Keratinocyte (primary cell): ENCODE data around the gene ZNF584. TPM values are rescaled to one million over a fixed set of nuclear protein-coding genes. Genes with fewer than 3 reads are reported as not detected.

ENCODE experiments used
- DNase-seq: peaks from one replicate; pipeline ENCODE4 v3.0.0-alpha.2; 2011; ENCODE audit warnings: low read depth, missing footprints, low spot score
- FAIRE-seq: peaks from 2 replicates; lab custom pipeline; 2011; peaks lifted over from hg19 to GRCh38; lab: Jason Lieb, UNC
- H2AFZ ChIP-seq: 2 replicates; pipeline ENCODE4 v1.6.0; 2012; ENCODE audit warnings: low read length, control low read depth, inconsistent platforms; ENCODE audit not compliant: control insufficient read depth
- H3K27ac ChIP-seq: 2 replicates; pipeline ENCODE4 v1.5.1; 2011; ENCODE audit warnings: low read length; ENCODE audit not compliant: control insufficient read depth, insufficient read depth
- H3K27me3 ChIP-seq: 3 replicates; pipeline ENCODE4 v1.6.0; 2011; ENCODE audit warnings: low read length; ENCODE audit not compliant: control insufficient read depth, insufficient read depth; ENCODE audit errors: extremely low read depth
- H3K36me3 ChIP-seq, 2 experiments: 2 replicates in 1 of 2; 3 replicates in 1 of 2; pipeline ENCODE4 v1.5.1; 2011; ENCODE audit warnings: low read length in 2 of 2, mild to moderate bottlenecking in 1 of 2; ENCODE audit not compliant: control insufficient read depth in 2 of 2, insufficient read depth in 2 of 2; ENCODE audit errors: extremely low read depth in 1 of 2
- H3K4me1 ChIP-seq: 3 replicates; pipeline ENCODE4 v1.5.1; 2011; ENCODE audit warnings: low read length; ENCODE audit not compliant: control insufficient read depth, insufficient read depth; ENCODE audit errors: extremely low read depth
- H3K4me2 ChIP-seq: 3 replicates; pipeline ENCODE4 v1.6.0; 2011; ENCODE audit warnings: low read depth, low read length; ENCODE audit not compliant: control insufficient read depth, insufficient read depth; ENCODE audit errors: extremely low read depth
- H3K4me3 ChIP-seq, 3 experiments: fragments of 200-600 bp in 1 of 3; sonication (generic) in 1 of 3; 2 replicates in 2 of 3; 3 replicates in 1 of 3; pipeline ENCODE4 v1.5.1; 2011 to 2016; ENCODE audit warnings: low read length in 3 of 3, mild to moderate bottlenecking in 3 of 3, control low read depth in 2 of 3, inconsistent platforms in 1 of 3, low read depth in 1 of 3, mixed read lengths in 1 of 3, mixed run types in 1 of 3, moderate library complexity in 1 of 3; ENCODE audit not compliant: control insufficient read depth in 2 of 3, insufficient read depth in 2 of 3; ENCODE audit errors: extremely low read depth in 1 of 3
- H3K79me2 ChIP-seq: 2 replicates; pipeline ENCODE4 v1.6.0; 2012; ENCODE audit warnings: low read length; ENCODE audit not compliant: control insufficient read depth, insufficient read depth
- H3K9ac ChIP-seq: 3 replicates; pipeline ENCODE4 v1.6.0; 2011; ENCODE audit warnings: low read length; ENCODE audit not compliant: control insufficient read depth, insufficient read depth; ENCODE audit errors: extremely low read depth
- H3K9me1 ChIP-seq: 3 replicates; pipeline ENCODE4 v1.6.0; 2011; ENCODE audit warnings: low read length; ENCODE audit not compliant: control insufficient read depth, insufficient read depth; ENCODE audit errors: extremely low read depth
- H3K9me3 ChIP-seq: 2 replicates; pipeline ENCODE4 v1.5.1; 2012; ENCODE audit warnings: low read depth, low read length; ENCODE audit not compliant: control insufficient read depth
- H4K20me1 ChIP-seq: 3 replicates; pipeline ENCODE4 v1.6.0; 2011; ENCODE audit warnings: low read length; ENCODE audit not compliant: control insufficient read depth, insufficient read depth; ENCODE audit errors: extremely low read depth
- EZH2 ChIP-seq: IDR thresholded peaks from one replicate; pipeline ENCODE4 v1.6.1; 2012; ENCODE audit warnings: inconsistent platforms, mild to moderate bottlenecking, low read length, moderate library complexity
- dilution Hi-C: fragments of 300-500 bp; cut with MboI; formaldehyde crosslinking; loops from one replicate; pipeline ENCODE4 v1.7.0; 2020; ENCODE audit warnings: low sequenced_read_pairs; ENCODE audit not compliant: extremely low pct_ligation_motif_present
- polyA plus RNA-seq, 5 experiments: library from polyadenylated mRNA; depleted of rRNA in 3 of 5; stranded (reverse) in 3 of 5; stranded (forward) in 1 of 5; unstranded in 1 of 5; fragments of >200 nt; gene quantifications; 1 replicate in 1 of 5; 2 replicates in 3 of 5; 3 replicates in 1 of 5; pipeline versions ENCODE4 v1.2.1 to v1.2.3, GENCODE V29; 2011 to 2012; ENCODE audit warnings: missing spikeins in 2 of 5, low read depth in 1 of 5, low replicate concordance in 1 of 5
- TF ChIP-seq, protein P1 (sequence below), 3 experiments: IDR thresholded peaks in 1 of 3; conservative IDR thresholded peaks in 1 of 3; optimal IDR thresholded peaks in 1 of 3; 2 replicates in 2 of 3; 3 replicates in 1 of 3; pipeline versions ENCODE3 to v1.5.1; 2011; ENCODE audit warnings: low read length in 3 of 3, mild to moderate bottlenecking in 3 of 3, moderate library complexity in 2 of 3, control low read depth in 1 of 3, inconsistent platforms in 1 of 3; ENCODE audit not compliant: insufficient read depth in 2 of 3; ENCODE audit errors: extremely low read depth in 1 of 3

ZNF584 gene
- polyA plus RNA-seq, 1 donor (not counting 4 experiments of a cell fraction or from before 2014, with no cell fraction given) = 12.2 TPM

DNA sequence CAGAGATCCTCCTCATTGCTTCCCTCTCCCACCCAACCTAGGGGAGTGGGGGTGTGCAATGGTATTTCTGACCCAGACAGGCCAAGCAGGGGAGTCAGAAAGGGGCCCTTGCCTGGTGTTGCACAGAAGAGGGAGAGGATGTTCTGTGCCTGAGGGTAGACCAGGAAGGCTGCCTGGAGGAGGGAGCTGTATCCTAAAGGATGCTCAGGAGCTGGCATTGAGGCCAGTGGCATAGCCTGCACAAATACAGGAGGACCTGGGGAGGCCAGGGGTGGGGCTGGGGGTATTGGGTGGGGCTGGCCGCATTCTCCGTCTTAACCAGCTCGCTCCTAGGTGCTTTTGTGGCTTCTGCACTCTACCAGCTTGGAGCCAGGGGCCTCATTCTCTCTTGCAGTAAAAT, 8.5 kb upstream of the ZNF584 start:
- Histone ChIP-seq H3K36me3 (peaks cover 0 to 3% of the 10 kb centered on the region in 2 experiments), H3K79me2 (peaks cover 5% of the 10 kb centered on the region), H2AFZ (no peak overlapping the region), H3K9me1 (no peaks in the 10 kb centered on the region), H3K27ac (no peak overlapping the region), H4K20me1 (peaks cover 6% of the 10 kb centered on the region), H3K4me3 (no peak overlapping the region), H3K4me1 (peaks cover 21% of the 10 kb centered on the region), H3K4me2 (no peak overlapping the region), H3K27me3 (no peaks in the 10 kb centered on the region), H3K9ac (no peak overlapping the region), H3K9me3 (no peaks in the 10 kb centered on the region)
- no peak for DNase-seq
- no peak for FAIRE-seq
- no peak for TF ChIP-seq EZH2
- TF ChIP-seq, protein P1, sequence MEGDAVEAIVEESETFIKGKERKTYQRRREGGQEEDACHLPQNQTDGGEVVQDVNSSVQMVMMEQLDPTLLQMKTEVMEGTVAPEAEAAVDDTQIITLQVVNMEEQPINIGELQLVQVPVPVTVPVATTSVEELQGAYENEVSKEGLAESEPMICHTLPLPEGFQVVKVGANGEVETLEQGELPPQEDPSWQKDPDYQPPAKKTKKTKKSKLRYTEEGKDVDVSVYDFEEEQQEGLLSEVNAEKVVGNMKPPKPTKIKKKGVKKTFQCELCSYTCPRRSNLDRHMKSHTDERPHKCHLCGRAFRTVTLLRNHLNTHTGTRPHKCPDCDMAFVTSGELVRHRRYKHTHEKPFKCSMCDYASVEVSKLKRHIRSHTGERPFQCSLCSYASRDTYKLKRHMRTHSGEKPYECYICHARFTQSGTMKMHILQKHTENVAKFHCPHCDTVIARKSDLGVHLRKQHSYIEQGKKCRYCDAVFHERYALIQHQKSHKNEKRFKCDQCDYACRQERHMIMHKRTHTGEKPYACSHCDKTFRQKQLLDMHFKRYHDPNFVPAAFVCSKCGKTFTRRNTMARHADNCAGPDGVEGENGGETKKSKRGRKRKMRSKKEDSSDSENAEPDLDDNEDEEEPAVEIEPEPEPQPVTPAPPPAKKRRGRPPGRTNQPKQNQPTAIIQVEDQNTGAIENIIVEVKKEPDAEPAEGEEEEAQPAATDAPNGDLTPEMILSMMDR (optimal IDR thresholded peaks at IDR 0.05 in 1 of 3, IDR thresholded peaks at IDR 0.05 in 1 of 3, conservative IDR thresholded peaks at IDR 0.05 in 1 of 3; ENCODE audit: extremely low read depth in 1 of 3, insufficient read depth in 2 of 3, low read length in 3 of 3) = no peak
- dilution Hi-C loops = no loop called here

DNA sequence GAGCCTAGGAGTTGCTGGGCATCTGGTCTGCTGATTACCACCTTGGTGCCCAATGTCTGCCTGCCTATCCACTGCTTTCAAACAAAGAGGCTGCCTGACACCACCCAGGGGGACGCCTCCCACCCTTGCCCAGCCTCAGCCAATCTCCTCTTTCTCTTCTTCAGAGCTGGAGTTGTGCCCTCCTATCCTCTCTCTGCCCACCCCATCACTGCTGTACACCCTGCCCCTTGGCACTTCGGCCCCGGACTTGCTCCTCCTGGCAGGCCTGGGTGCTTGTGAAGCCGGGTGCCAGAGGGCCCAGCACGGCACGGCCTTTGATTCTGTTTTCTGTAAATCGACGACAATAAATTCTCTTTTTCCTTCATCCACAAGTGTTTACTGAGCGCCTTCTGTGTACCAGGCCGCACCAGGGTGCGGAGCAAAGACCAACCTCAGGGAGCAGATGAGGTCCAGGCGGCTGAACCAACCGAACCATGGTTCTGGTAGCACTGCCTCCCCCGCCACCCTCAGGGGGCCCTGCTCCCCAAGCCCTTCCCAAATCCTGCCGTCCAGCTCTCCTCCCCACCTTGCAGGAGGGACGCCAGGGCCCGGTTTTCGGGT, 8.0 kb upstream of the ZNF584 start:
- Histone ChIP-seq H3K27ac (no peak overlapping the region), H3K4me1 (peaks cover 15% of the 10 kb centered on the region), H3K4me2 (peak overlapping the region; percentile 65), H3K36me3 (no peaks in the 10 kb centered on the region), H3K79me2 (peaks cover 5% of the 10 kb centered on the region), H3K9me1 (no peaks in the 10 kb centered on the region), H2AFZ (peak overlapping the region; percentile 43), H3K9ac (no peak overlapping the region), H3K9me3 (no peaks in the 10 kb centered on the region), H3K4me3 (no peak overlapping the region), H3K27me3 (no peaks in the 10 kb centered on the region), H4K20me1 (peaks cover 2% of the 10 kb centered on the region)
- dilution Hi-C loops = no loop called here
- no peak for TF ChIP-seq EZH2
- TF ChIP-seq, protein P1 (optimal IDR thresholded peaks at IDR 0.05 in 1 of 3, IDR thresholded peaks at IDR 0.05 in 1 of 3, conservative IDR thresholded peaks at IDR 0.05 in 1 of 3; ENCODE audit: extremely low read depth in 1 of 3, insufficient read depth in 2 of 3, low read length in 3 of 3) = no peak
- no peak for DNase-seq
- no peak for FAIRE-seq
